RKO (cell line): ENCODE measurements around the gene ATP13A3.
A peak's percentile ranks its signal among the peaks of the same experiment; 100 is the strongest.

Experiments
- DNase-seq: peaks from one replicate; pipeline ENCODE4 v3.0.0-alpha.2; 2016; ENCODE audit warnings: low spot score

The ATP13A3 gene

GRCh38 chr3:194369522-194370279 is 117.1 kb downstream of the ATP13A3 start, which contains the start of gene LRRC15:
Gene LRRC15, minus strand, starts transcription at chr3:194369743. Its CDS starts 8,700 bp downstream, at chr3:194361043.
- peak; percentile 18 for DNase-seq

DNA sequence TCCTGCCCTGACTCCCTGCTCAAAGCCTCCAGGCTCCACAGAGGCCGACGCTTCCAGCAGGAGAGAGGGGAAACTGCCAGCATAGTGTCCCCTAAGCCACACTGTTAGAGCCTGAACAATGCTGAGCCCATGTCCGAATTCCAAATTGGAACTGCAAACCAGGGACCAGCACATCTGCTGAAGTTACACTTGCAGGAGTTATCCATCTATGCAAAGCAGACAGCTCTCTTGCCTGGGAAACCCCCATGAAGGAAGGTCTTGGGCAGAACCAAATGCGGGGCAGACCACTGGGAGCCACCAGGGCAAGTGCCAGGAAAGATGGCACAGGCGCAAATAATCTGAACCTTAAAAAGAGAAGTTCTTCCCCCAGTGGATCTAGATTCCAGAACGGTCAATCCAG is 117.9 kb downstream of the ATP13A3 start:
- DNase-seq: no peak

GRCh38 chr3:194367992-194368841 is 118.6 kb downstream of the ATP13A3 start:
- no peak for DNase-seq

GRCh38 chr3:194365978-194366490 is 120.8 kb downstream of the ATP13A3 start:
- DNase-seq: no peak

GRCh38 chr3:194365526-194365925 is 121.3 kb downstream of the ATP13A3 start:
- DNase-seq: no peak

GRCh38 chr3:194364652-194365434 is 122.0 kb downstream of the ATP13A3 start:
- DNase-seq: no peak

DNA sequence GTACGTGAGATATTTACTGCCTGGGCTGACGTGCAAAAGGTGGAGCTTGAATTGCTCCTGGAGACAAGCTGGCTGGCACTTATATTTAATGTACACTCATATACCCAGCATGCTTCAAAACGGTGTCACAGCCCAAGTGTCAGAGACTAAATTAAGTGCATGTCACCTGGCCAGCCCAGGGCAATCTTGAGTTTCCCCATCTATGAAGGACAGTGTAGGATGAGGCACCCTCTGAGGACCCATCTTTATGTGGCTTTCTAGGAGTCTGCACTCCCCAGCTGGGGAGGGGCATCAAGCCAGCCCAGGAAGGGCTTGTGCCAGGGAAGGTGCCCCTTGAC is 122.5 kb downstream of the ATP13A3 start:
- no peak for DNase-seq

GRCh38 chr3:194360568-194360967 is 126.2 kb downstream of the ATP13A3 start:
- no peak for DNase-seq

GRCh38 chr3:194357681-194358080 is 129.1 kb downstream of the ATP13A3 start:
- DNase-seq: no peak

- DNase-seq: no peak
These were observed 131.4 kb downstream of the ATP13A3 start for GRCh38 chr3:194355379-194355778.

- no peak for DNase-seq
These were observed 132.5 kb downstream of the ATP13A3 start for GRCh38 chr3:194354315-194354714.
